Measurements from ENCODE around the gene LAMA5.

DNA sequence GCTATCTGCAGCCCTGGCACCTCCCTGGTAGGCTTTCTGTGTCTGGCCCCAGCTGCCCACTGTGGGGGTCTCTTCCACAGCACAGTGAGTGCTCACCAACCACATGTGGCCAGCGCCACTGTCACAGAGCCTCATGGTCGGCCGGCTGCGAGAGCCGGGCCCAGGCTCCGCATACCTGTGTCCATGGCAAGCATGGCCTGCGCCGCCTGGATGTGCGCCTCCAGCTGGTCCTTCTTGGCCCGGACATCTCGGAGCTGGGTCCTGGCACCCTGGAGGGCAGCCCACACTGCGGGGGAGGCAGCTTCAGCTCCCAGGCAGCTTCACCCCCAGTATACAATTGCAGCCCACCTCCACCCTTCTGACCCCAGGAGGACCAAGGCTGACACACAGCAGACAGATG lies 51.3 kb downstream of the LAMA5 start:
- TF ChIP-seq, protein P1, sequence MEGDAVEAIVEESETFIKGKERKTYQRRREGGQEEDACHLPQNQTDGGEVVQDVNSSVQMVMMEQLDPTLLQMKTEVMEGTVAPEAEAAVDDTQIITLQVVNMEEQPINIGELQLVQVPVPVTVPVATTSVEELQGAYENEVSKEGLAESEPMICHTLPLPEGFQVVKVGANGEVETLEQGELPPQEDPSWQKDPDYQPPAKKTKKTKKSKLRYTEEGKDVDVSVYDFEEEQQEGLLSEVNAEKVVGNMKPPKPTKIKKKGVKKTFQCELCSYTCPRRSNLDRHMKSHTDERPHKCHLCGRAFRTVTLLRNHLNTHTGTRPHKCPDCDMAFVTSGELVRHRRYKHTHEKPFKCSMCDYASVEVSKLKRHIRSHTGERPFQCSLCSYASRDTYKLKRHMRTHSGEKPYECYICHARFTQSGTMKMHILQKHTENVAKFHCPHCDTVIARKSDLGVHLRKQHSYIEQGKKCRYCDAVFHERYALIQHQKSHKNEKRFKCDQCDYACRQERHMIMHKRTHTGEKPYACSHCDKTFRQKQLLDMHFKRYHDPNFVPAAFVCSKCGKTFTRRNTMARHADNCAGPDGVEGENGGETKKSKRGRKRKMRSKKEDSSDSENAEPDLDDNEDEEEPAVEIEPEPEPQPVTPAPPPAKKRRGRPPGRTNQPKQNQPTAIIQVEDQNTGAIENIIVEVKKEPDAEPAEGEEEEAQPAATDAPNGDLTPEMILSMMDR (IDR thresholded peaks at IDR 0.05), result no peak
- TF ChIP-seq POLR2A (IDR thresholded peaks at IDR 0.05), result no peak

All from right lobe of liver (tissue), 4 donors.